GM12891 (cell line): ENCODE measurements around the gene CFDP1.

ENCODE experiments used
- PAX5 ChIP-seq: IDR thresholded peaks from 2 replicates; pipeline ENCODE4 v1.6.1; 2011; ENCODE audit warnings: low read length, moderate library complexity, mild to moderate bottlenecking; ENCODE audit not compliant: insufficient read depth, severe bottlenecking
- POLR2A ChIP-seq: IDR thresholded peaks from 2 replicates; pipeline ENCODE4 v1.6.1; 2011; ENCODE audit warnings: low read depth, low read length, control low read depth
- POLR2AphosphoS5 ChIP-seq: IDR thresholded peaks from 2 replicates; pipeline ENCODE4 v1.6.1; 2011; ENCODE audit warnings: low read depth, low read length, control low read depth

DNA sequence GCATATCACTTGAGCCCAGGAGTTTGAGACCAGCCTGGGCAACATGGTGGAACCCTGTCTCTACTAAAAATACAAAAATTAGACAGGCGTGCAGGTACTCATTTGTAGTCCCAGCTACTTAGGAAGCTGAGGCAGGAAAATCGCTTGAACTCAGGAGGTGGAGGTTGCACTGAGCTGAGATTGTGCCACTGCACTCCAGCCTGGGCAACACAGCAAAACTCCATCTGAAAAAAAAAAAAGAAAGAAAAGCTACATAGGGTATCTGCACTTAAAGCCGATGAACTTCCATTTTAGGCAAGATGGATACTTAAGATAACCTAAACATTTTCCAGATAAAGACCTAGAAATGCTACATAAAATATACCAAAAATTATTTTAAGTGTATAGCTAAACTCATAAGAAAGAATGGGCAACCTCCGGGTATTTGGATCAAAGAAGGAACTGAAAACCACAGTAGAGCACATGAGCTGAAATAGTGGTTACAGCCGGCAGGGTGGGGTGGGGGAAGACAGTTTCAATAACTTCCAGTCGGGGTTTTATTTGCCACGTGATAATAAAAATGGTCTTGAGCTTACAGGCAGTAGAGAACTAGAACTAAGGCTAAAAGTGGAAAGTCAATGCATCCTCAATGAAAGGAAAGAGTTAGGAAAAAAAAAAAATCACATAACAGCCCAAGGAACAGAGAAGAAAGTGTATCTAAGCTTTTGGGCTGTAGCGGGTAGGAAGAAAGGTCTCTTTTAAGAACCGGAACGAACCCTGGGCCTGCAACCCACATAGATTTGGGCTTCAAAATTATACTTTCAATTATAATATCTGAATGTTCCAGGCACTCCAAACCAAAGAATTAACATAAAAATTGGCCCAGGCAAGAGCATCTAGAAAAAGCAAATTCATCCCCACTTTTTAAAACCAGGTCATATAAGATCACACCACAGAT is 53.1 kb downstream of the CFDP1 start:
- TF ChIP-seq PAX5, result no peak
- TF ChIP-seq POLR2A, result no peak
- no peak for TF ChIP-seq POLR2AphosphoS5
